Natural killer cell (primary cell): ENCODE measurements around the gene MCF2L. TPM values are rescaled to one million over a fixed set of nuclear protein-coding genes. Genes with fewer than 3 reads are reported as not detected.

Experiments used
- ATAC-seq, 3 donors: fragments of 150-1000 bp in 2 of 3; fragments of 200-7000 bp in 1 of 3; cut with Tn5 transposase; 1 replicate in 1 of 3; 2 replicates in 2 of 3; pipeline ENCODE4 v1.10.0; 2021; ENCODE audit warnings: mild to moderate bottlenecking in 2 of 3, moderate library complexity in 2 of 3
- DNase-seq, 2 donors: peaks; one replicate each; pipeline versions ENCODE4 v3.0.0 to v3.0.0-alpha.2; 2013 to 2021; ENCODE audit warnings: mixed read lengths in 1 of 2
- H3K27ac ChIP-seq: one replicate; pipeline ENCODE4 v1.5.1; 2013; ENCODE audit warnings: mild to moderate bottlenecking, low read length
- H3K27me3 ChIP-seq: one replicate; pipeline ENCODE4 v1.6.1; 2013; ENCODE audit warnings: low read length; ENCODE audit not compliant: control insufficient read depth, insufficient read depth
- H3K36me3 ChIP-seq: one replicate; pipeline ENCODE4 v1.6.1; 2013; ENCODE audit warnings: low read length; ENCODE audit not compliant: control insufficient read depth, insufficient read depth
- H3K4me1 ChIP-seq: one replicate; pipeline ENCODE4 v1.6.1; 2013; ENCODE audit warnings: low read length; ENCODE audit not compliant: control insufficient read depth, insufficient read depth
- H3K4me3 ChIP-seq: one replicate; pipeline ENCODE4 v1.5.1; 2013; ENCODE audit warnings: low read length
- H3K9me3 ChIP-seq: one replicate; pipeline ENCODE4 v1.6.1; 2013; ENCODE audit warnings: low read length; ENCODE audit not compliant: control insufficient read depth, insufficient read depth
- H3K27ac Mint-ChIP-seq, 2 donors: one replicate each; pipeline ENCODE4 v1.8.0; 2022; ENCODE audit warnings: mild to moderate bottlenecking in 2 of 2, mixed read lengths in 2 of 2, moderate library complexity in 1 of 2
- H3K27me3 Mint-ChIP-seq, 2 donors: one replicate each; pipeline ENCODE4 v1.8.0; 2022; ENCODE audit warnings: low read depth in 2 of 2, mixed read lengths in 2 of 2
- H3K36me3 Mint-ChIP-seq: one replicate; pipeline ENCODE4 v1.8.0; 2022; ENCODE audit warnings: mixed read lengths
- H3K4me1 Mint-ChIP-seq, 2 donors: one replicate each; pipeline ENCODE4 v1.8.0; 2022; ENCODE audit warnings: mixed read lengths in 2 of 2
- H3K4me3 Mint-ChIP-seq: one replicate; pipeline ENCODE4 v1.8.0; 2022; ENCODE audit warnings: mild to moderate bottlenecking, moderate library complexity, mixed read lengths
- H3K9me3 Mint-ChIP-seq, 2 donors: one replicate each; pipeline ENCODE4 v1.8.0; 2022; ENCODE audit warnings: mixed read lengths in 2 of 2
- WGBS: methylation state at CpG from one replicate; pipeline ENCODE4 v1.1.7; 2013; ENCODE audit warnings: missing lambda C conversion rate; ENCODE audit not compliant: insufficient coverage; 5-methylcytosine and 5-hydroxymethylcytosine counted together
- intact Hi-C: fragments of 100-400 bp; cut with micrococcal nuclease; formaldehyde crosslinking; loops from one replicate; pipeline ENCODE4 v1.14.2; 2022
- total RNA-seq, 4 donors: library from RNA; stranded (reverse); fragments of 120-200 nt in 1 of 4; gene quantifications; one replicate each; pipeline versions ENCODE4 v1.2.3 to v1.2.4, GENCODE V29; 2013 to 2022
- TF ChIP-seq, protein P1 (sequence below): fragments of 200-600 bp; IDR thresholded peaks from one replicate; pipeline ENCODE4 v1.8.0; 2022; ENCODE audit warnings: antibody characterized with exemption

The MCF2L gene
- total RNA-seq, 3 donors from 2014 or later (not counting 1 experiment from before 2014, with no cell fraction given): 1.7 to 3.0 (median 3.0) TPM

DNA sequence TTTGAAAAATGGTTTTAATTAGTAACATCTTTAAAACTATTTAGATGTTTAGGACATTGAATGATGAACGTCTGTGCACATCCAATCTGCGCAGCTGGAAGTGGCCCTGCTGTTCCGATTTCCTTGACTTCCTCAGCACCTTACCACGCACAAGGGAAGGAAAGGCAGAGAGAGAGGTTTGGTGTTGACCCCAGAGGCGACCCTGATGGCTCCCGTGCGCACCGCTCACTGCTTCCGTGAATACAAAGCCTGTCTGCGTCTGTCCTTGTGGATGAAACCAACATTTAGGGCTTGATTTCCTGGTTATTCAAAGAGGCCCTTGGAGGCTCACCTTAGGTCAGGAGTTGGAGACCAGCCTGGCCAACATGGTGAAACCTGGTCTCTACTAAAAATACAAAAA, 8.5 kb downstream of the MCF2L start:
- no peak overlapping the region for H3K4me3 ChIP-seq
- no peaks in the 10 kb centered on the region for H3K36me3 ChIP-seq
- TF ChIP-seq, protein P1, sequence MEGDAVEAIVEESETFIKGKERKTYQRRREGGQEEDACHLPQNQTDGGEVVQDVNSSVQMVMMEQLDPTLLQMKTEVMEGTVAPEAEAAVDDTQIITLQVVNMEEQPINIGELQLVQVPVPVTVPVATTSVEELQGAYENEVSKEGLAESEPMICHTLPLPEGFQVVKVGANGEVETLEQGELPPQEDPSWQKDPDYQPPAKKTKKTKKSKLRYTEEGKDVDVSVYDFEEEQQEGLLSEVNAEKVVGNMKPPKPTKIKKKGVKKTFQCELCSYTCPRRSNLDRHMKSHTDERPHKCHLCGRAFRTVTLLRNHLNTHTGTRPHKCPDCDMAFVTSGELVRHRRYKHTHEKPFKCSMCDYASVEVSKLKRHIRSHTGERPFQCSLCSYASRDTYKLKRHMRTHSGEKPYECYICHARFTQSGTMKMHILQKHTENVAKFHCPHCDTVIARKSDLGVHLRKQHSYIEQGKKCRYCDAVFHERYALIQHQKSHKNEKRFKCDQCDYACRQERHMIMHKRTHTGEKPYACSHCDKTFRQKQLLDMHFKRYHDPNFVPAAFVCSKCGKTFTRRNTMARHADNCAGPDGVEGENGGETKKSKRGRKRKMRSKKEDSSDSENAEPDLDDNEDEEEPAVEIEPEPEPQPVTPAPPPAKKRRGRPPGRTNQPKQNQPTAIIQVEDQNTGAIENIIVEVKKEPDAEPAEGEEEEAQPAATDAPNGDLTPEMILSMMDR: no peak
- H3K4me1 Mint-ChIP-seq: no peaks in the 10 kb centered on the region
- H3K4me1 ChIP-seq: no peaks in the 10 kb centered on the region
- H3K27ac Mint-ChIP-seq: no peak overlapping the region
- H3K9me3 Mint-ChIP-seq: peaks cover 0 to under 1% of the 10 kb centered on the region in 2 donors
- ATAC-seq (no peak), DNase-seq (no peak)
- H3K9me3 ChIP-seq: no peaks in the 10 kb centered on the region
- H3K36me3 Mint-ChIP-seq: no peaks in the 10 kb centered on the region
- H3K27me3 Mint-ChIP-seq: peaks cover 0 to under 1% of the 10 kb centered on the region in 2 donors
- H3K27ac ChIP-seq: no peak overlapping the region
- intact Hi-C loops: no loop called here
- H3K4me3 Mint-ChIP-seq: no peak overlapping the region
- no peaks in the 10 kb centered on the region for H3K27me3 ChIP-seq
- WGBS: 95% methylated on average over 10 of the region's 10 CpGs

- 62% methylated on average over 24 of the region's 25 CpGs for WGBS
- no peak overlapping the region for H3K27ac Mint-ChIP-seq
- H3K36me3 ChIP-seq: no peaks in the 10 kb centered on the region
- H3K4me3 ChIP-seq: no peak overlapping the region
- H3K27me3 Mint-ChIP-seq: no peaks in the 10 kb centered on the region
- no peaks in the 10 kb centered on the region for H3K9me3 Mint-ChIP-seq
- ATAC-seq: no peak
- intact Hi-C loops: no loop called here
- H3K4me3 Mint-ChIP-seq: no peak overlapping the region
- no peaks in the 10 kb centered on the region for H3K4me1 Mint-ChIP-seq
- TF ChIP-seq, protein P1: no peak
- no peaks in the 10 kb centered on the region for H3K9me3 ChIP-seq
- H3K27me3 ChIP-seq: no peaks in the 10 kb centered on the region
- no peaks in the 10 kb centered on the region for H3K36me3 Mint-ChIP-seq
- H3K27ac ChIP-seq: no peak overlapping the region
- H3K4me1 ChIP-seq: no peaks in the 10 kb centered on the region
- no peak for DNase-seq
These were observed 9.8 kb downstream of the MCF2L start for GRCh38 chr13:112978561-112979405.

GRCh38 chr13:112979406-112979902, 10.4 kb downstream of the MCF2L start:
- H3K36me3 ChIP-seq: no peaks in the 10 kb centered on the region
- no peak for ATAC-seq
- no peaks in the 10 kb centered on the region for H3K27me3 ChIP-seq

More at GRCh38 chr13:112979406-112979902, 10.4 kb downstream of the MCF2L start:
- H3K4me3 ChIP-seq: no peak overlapping the region
- intact Hi-C loops: no loop called here
- H3K4me1 ChIP-seq: no peaks in the 10 kb centered on the region
- WGBS: 91% methylated on average over 24 of the region's 24 CpGs
- H3K27ac Mint-ChIP-seq: no peak overlapping the region
- no peak overlapping the region for H3K4me3 Mint-ChIP-seq
- TF ChIP-seq, protein P1: no peak
- no peak overlapping the region for H3K27ac ChIP-seq
- H3K36me3 Mint-ChIP-seq: no peaks in the 10 kb centered on the region
- no peaks in the 10 kb centered on the region for H3K9me3 Mint-ChIP-seq
- H3K4me1 Mint-ChIP-seq: no peaks in the 10 kb centered on the region
- H3K27me3 Mint-ChIP-seq: no peaks in the 10 kb centered on the region
- DNase-seq: no peak
- no peaks in the 10 kb centered on the region for H3K9me3 ChIP-seq
